Lower leg skin (tissue), 3 donors: ENCODE data around the gene DNASE1L1.

Source experiments
- CTCF ChIP-seq, 3 donors: fragments of 450-650 bp; IDR thresholded peaks; one replicate each; pipeline ENCODE4 v1.5.1; 2016; ENCODE audit warnings: antibody characterized with exemption in 3 of 3, mild to moderate bottlenecking in 3 of 3, moderate library complexity in 2 of 3
- POLR2A ChIP-seq, 2 donors: fragments of 450-650 bp; IDR thresholded peaks; one replicate each; pipeline ENCODE4 v1.6.1; 2016 to 2017; ENCODE audit warnings: antibody characterized with exemption in 2 of 2, mild to moderate bottlenecking in 1 of 2, moderate library complexity in 1 of 2

GRCh38 chrX:154419688-154420401 is 10.8 kb upstream of the DNASE1L1 start:
- TF ChIP-seq CTCF (IDR thresholded peaks at IDR 0.05) (no peak), POLR2A (IDR thresholded peaks at IDR 0.05) (no peak)
